HK-2 (cell line): ENCODE data around the gene TNRC6B.
"Not testable (repeated sequence)": the region's sequence is repeated elsewhere in the genome, so short reads cannot be mapped to it uniquely, and the experiment has no call there.

Experiments
- DNase-seq: peaks from one replicate; pipeline ENCODE4 v3.0.0-alpha.2; 2018; ENCODE audit not compliant: unreplicated experiment

TNRC6B gene

DNA sequence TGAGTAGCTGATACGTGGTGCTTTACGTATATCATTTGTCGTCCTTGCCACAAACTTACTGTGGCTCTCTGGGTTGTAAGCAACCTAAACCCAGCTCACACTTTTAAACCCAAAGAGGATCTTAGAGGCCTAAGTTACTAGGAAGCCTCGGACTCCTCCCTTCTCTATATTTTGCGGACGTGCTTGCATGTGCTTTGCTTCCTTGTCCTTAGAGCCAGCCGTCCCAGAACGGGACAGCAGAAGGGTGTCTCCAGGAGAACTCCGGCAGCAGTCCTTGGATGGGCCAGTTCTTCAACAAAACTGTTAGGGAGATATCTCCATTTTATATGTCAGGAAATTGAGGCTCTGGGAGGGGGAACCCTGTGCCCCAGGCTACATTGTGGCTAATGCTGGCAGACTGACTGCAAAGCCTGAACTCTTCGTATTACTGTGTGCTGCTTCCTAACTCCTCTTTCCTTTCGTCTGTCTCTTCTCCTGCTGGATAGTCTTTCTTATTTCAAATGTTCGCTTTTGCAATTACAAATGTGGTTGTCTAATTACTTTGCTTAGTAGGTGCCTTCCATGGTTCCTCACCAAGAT, 33.8 kb downstream of the TNRC6B start:
- no peak for DNase-seq

DNA sequence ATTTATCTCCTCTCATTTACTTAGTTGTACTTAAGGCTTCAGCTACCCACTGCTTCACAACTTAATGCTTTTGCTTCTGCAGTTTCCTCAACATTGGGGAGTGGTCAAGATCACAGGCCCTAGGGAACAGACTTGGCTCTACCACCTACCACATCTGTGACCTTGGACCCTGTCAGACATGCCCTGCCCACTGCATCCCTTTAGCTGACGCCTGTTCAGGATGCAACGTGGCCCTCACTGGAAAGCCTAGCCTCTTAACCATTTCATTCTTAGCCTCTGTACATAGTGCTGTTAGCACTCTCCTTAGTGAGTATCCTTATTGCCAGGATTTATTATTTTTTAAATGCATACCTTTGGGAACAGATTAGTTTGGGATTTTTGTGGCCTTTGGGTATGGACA, 34.4 kb downstream of the TNRC6B start:
- no peak for DNase-seq

GRCh38 chr22:40213478-40213877, 35.8 kb downstream of the TNRC6B start:
- no peak for DNase-seq

DNA sequence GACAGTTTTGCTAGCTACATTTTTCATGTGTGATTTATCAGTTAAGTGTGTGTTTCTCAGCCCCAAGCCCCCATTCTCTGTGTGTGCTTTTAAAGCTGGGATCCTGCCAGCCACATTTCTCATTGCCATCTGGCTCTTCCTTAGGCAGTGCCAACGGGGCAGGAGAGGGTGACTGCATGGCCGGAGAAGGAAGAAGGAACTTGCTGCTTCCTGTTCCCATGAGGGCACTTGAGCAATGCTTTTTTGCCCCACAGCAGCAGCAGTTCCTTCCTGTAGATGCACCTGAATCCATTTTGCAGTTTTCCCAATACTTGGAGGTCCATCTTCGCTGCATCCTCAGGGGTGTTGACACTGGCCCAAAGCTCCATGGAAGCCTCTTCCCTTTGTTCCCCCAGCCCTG, 37.5 kb downstream of the TNRC6B start:
- no peak for DNase-seq

GRCh38 chr22:40216041-40216756, 38.5 kb downstream of the TNRC6B start:
- no peak for DNase-seq

- DNase-seq = no peak
Observed at GRCh38 chr22:40218152-40218551, 40.4 kb downstream of the TNRC6B start.

- no peak for DNase-seq
Observed at GRCh38 chr22:40218723-40219294, 41.1 kb downstream of the TNRC6B start.

DNA sequence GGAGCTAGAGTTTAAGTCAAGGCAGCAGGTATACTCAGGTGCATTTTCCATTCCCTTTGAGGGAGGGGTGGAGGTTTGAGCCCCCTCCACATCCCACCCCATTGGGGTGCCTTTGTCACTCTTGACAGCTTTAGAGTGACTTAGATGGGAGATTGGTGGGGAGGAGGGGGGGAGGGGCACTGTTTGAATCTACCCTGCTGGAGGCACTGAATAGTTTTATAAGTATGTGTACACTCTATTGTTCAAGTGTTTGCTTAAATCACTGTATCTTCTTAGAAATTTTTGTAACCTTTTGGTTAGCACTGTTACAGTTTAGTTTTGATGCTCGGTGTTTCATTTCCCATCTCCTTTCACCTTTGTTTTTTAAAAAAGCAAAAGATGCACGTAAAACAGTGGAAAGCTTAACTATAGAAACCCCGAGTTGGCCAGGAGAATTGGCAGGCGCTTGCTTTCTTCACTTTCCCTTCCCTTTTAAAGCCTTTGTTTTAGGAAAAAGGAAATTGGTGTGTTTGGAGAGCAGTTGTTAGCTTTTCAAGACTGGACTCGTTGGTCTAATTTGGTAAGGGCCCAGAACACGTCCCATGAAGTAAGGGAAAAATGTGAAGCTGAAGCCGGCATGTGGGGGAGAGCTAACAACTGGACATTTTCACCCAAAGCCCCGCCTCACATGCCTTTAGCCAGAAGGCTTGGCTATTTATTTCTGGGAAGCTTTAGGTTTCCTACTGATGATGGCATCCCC, 42.8 kb downstream of the TNRC6B start:
- no peak for DNase-seq

GRCh38 chr22:40221055-40221414, 43.3 kb downstream of the TNRC6B start:
- no peak for DNase-seq

DNA sequence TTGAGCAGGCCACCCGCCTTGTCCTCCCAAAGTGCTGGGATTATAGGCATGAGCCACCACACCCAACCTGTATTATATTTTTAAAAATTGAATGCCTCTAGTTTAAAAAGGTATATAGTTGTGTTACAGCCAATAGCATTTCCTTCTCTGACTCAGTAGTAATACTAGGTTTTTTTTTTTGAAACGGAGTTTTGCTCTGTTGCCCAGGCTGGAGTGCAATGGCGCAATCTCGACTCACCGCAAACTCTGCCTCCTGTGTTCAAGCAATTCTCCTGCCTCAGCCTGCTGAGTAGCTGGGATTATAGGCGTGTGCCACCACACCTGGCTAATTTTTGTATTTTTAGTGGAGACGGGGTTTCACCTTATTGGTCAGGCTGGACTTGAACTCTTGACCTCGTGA, 45.3 kb downstream of the TNRC6B start:
- DNase-seq = not testable (repeated sequence)

- DNase-seq = peak; percentile 44
Observed at GRCh38 chr22:40224702-40225101, 47.0 kb downstream of the TNRC6B start.

DNA sequence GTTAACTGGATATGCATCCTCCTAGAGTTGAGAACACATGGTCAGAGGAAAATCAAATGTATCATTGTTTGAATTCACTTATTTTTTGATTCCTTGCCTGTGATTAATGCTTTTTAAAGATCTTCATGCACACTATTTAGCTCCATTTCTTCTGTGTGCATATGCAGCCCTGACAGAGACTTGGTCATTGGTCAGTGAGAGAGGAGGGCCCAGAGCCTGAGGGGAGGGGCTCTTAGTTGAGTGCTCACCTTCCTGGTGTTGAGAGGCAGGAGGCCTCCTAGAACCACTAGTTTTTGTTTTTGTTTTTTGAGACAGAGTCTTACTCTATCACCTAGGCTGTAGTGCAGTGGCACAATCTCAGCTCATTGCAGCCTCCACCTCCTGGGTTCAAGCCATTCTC, 48.9 kb downstream of the TNRC6B start:
- no peak for DNase-seq

- DNase-seq = no peak
Observed at GRCh38 chr22:40231618-40232313, 54.0 kb downstream of the TNRC6B start.

- no peak for DNase-seq
Observed at GRCh38 chr22:40232624-40233023, 54.9 kb downstream of the TNRC6B start.

GRCh38 chr22:40233886-40234285, 56.2 kb downstream of the TNRC6B start:
- no peak for DNase-seq

- DNase-seq = no peak
Observed at GRCh38 chr22:40234658-40235057, 56.9 kb downstream of the TNRC6B start.

DNA sequence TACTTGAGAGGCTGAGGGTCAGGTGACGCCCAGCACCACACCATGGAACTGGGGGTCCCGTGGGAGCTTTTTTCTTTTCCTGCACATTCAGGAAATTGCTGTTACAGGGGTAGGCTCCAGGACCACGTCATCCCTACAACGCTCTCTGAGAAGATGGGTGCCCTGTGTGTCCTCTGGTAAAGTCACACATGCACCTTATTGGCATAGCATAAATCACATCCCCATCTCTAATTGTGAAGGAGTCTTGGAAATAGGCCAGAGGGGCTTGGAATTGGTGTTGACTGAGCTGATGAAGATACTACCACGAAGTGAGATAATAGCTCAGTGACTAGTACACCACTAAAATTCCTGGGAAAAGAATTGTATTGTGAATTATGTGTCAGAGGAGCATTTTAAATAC, 57.6 kb downstream of the TNRC6B start:
- no peak for DNase-seq

DNA sequence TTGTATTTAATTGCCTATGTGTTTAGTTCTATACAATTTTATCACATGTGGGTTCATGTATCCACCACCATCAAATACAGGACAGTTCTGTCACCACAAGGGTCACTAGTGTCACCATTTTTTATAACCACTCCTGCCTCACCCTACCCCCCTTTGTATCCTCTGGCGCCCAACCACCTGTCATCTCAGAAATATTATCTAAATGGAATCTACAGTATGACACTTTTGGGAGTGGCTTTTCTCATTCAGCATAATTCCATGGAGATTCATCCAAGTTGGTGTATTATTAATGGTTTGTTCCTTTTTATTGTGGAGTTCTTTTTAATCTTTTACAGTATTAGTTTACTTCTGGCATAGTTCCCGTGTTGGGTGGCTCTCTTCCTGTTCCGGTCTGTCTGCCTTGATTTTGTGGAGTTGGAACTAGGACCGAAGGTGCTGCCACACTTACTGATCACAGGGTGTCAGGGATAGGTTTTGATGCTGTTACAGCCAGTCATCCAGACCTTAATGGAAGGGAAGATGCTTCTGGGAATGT, 58.5 kb downstream of the TNRC6B start:
- peak; percentile 13 for DNase-seq

DNA sequence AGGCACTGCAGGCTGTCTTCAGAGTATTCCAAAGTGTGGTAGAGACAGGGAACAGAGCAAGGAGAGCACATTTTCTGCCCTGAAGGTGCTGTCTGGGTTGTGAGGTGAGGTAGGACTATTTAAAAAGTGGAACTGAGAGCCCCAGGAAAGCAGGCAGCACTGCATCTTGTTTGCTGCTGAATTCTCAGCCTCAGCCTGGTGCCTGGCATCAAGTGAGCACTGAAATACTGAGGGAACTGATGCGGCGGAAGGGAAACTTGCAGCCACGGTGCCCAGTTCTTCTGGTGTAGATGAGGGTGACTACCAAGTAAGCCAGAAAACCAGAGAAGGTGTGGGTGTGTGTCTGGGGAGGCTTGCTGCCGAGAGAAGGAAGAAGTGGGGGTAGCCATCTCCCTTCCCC, 59.5 kb downstream of the TNRC6B start:
- DNase-seq = no peak

DNA sequence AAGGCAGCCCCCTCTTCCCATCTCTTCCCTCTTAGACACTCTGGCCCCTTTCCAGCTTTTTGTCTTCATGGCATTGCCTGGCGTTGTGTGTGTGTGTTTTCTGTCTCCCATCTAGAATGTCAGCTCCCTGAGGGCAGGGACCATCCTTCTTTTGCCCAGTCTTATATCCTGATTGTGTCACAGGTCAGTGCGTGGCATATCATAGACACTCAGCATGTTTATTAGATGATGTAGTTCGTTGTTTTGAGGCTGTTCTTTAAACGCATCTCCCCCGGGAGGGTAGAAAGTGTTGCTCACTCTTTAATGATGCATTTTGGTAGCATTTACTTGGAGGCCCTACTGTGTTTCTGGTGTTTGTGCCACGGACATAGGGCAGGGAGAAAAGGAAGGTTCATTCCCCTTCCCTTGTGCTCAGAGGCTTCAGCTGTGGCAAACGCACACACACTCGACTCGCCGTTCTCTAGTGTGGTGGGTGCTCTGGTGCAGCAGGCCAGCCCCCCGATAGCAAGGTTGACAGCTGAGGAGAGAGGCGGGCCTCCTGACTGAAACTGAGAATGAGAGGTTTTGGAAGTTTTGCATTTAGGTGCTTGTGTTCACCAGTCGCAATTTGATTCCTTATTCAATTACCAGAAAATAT, 60.2 kb downstream of the TNRC6B start:
- no peak for DNase-seq
